ENCODE measurements around the gene HACD3. TPM values are rescaled to one million over a fixed set of nuclear protein-coding genes. Genes with fewer than 3 reads are reported as not detected.
"Not testable (repeated sequence)": the region's sequence is repeated elsewhere in the genome, so short reads cannot be mapped to it uniquely, and the experiment has no call there.

The HACD3 gene
- total and polyA plus RNA-seq, 3 experiments from 2014 or later: 40.3 to 51.4 (median 46.1) TPM

- Mint-ChIP-seq H3K36me3 (peaks cover 3 to 4% (median 4%) of the 10 kb centered on the region in 3 donors), H3K27ac (peak overlapping the region in 1 of 8 donors; percentile 40), H3K9me3 (no peaks in the 10 kb centered on the region), H3K27me3 (no peaks in the 10 kb centered on the region), H3K4me3 (peak overlapping the region in 2 of 7 donors; percentile 32 to 87), H3K4me1 (peaks cover 33 to 58% (median 43%) of the 10 kb centered on the region in 3 donors)
- H3K4me3 ChIP-seq (ENCODE audit: low read length): no peak overlapping the region
- H3K9me3 ChIP-seq (ENCODE audit: low read length): no peaks in the 10 kb centered on the region
- H3K27me3 ChIP-seq (ENCODE audit: insufficient read depth, low read length, poor library complexity, severe bottlenecking): no peaks in the 10 kb centered on the region
- H3K27ac ChIP-seq (ENCODE audit: low read depth, low read length): no peak overlapping the region
- POLR2A ChIA-PET: no interaction called here
- H3K36me3 ChIP-seq (ENCODE audit: insufficient read depth, low read length): no peaks in the 10 kb centered on the region
- H3K4me1 ChIP-seq (ENCODE audit: insufficient read depth, low read length): no peaks in the 10 kb centered on the region
- CTCF ChIA-PET: no interaction called here
- no peak for DNase-seq
These were observed 2.9 kb downstream of the HACD3 start for GRCh38 chr15:65533057-65533756.

- Histone ChIP-seq H3K4me3 (ENCODE audit: low read length) (no peak overlapping the region), H3K36me3 (ENCODE audit: insufficient read depth, low read length) (no peaks in the 10 kb centered on the region), H3K4me1 (ENCODE audit: insufficient read depth, low read length) (no peaks in the 10 kb centered on the region), H3K27ac (ENCODE audit: low read depth, low read length) (no peak overlapping the region), H3K9me3 (ENCODE audit: low read length) (no peaks in the 10 kb centered on the region), H3K27me3 (ENCODE audit: insufficient read depth, low read length, poor library complexity, severe bottlenecking) (no peaks in the 10 kb centered on the region)
- H3K4me3 Mint-ChIP-seq: no peak overlapping the region
- ChIA-PET POLR2A (no interaction called here), CTCF (interaction anchor here (1.4 kb wide), 1 partner anchor 14 kb away, joined by 3 read pairs; no protein-coding TSS in a partner anchor)
- no peak for DNase-seq
- peaks cover 4 to 5% (median 4%) of the 10 kb centered on the region in 3 donors for H3K36me3 Mint-ChIP-seq
- H3K4me1 Mint-ChIP-seq: peaks cover 34 to 65% (median 42%) of the 10 kb centered on the region in 3 donors
- H3K9me3 Mint-ChIP-seq: no peaks in the 10 kb centered on the region
- H3K27me3 Mint-ChIP-seq: no peaks in the 10 kb centered on the region
- no peak overlapping the region for H3K27ac Mint-ChIP-seq
These were observed 4.9 kb downstream of the HACD3 start for GRCh38 chr15:65535192-65535591.

- POLR2A ChIA-PET: no interaction called here
- CTCF ChIA-PET: no interaction called here
- Histone ChIP-seq H3K4me3 (ENCODE audit: low read length) (no peak overlapping the region), H3K9me3 (ENCODE audit: low read length) (no peaks in the 10 kb centered on the region), H3K36me3 (ENCODE audit: insufficient read depth, low read length) (no peaks in the 10 kb centered on the region), H3K27ac (ENCODE audit: low read depth, low read length) (no peak overlapping the region), H3K27me3 (ENCODE audit: insufficient read depth, low read length, poor library complexity, severe bottlenecking) (no peaks in the 10 kb centered on the region), H3K4me1 (ENCODE audit: insufficient read depth, low read length) (no peaks in the 10 kb centered on the region)
- Mint-ChIP-seq H3K4me1 (peaks cover 23 to 49% (median 28%) of the 10 kb centered on the region in 3 donors), H3K4me3 (no peak overlapping the region), H3K36me3 (peaks cover 1 to 4% (median 2%) of the 10 kb centered on the region in 3 donors), H3K27me3 (no peaks in the 10 kb centered on the region), H3K9me3 (no peaks in the 10 kb centered on the region), H3K27ac (peak overlapping the region in 2 of 8 donors; percentile 8 to 28)
- no peak for DNase-seq
These were observed 10.1 kb downstream of the HACD3 start for GRCh38 chr15:65540314-65540713.

- no peak overlapping the region for H3K27ac ChIP-seq (ENCODE audit: low read depth, low read length)
- H3K36me3 Mint-ChIP-seq: peaks cover 1 to 4% (median 1%) of the 10 kb centered on the region in 3 donors
- no peaks in the 10 kb centered on the region for H3K9me3 ChIP-seq (ENCODE audit: low read length)
- H3K27ac Mint-ChIP-seq: no peak overlapping the region
- H3K4me1 ChIP-seq (ENCODE audit: insufficient read depth, low read length): no peaks in the 10 kb centered on the region
- CTCF ChIA-PET: no interaction called here
- H3K36me3 ChIP-seq (ENCODE audit: insufficient read depth, low read length): no peaks in the 10 kb centered on the region
- no peak overlapping the region for H3K4me3 ChIP-seq (ENCODE audit: low read length)
- H3K9me3 Mint-ChIP-seq: no peaks in the 10 kb centered on the region
- POLR2A ChIA-PET: interaction anchor here (0.5 kb wide), 1 partner anchor 24 kb away, joined by 3 read pairs; no protein-coding TSS in a partner anchor
- peaks cover 25 to 44% (median 32%) of the 10 kb centered on the region in 3 donors for H3K4me1 Mint-ChIP-seq
- no peaks in the 10 kb centered on the region for H3K27me3 ChIP-seq (ENCODE audit: insufficient read depth, low read length, poor library complexity, severe bottlenecking)
- H3K27me3 Mint-ChIP-seq: no peaks in the 10 kb centered on the region
- DNase-seq: no peak
- H3K4me3 Mint-ChIP-seq: no peak overlapping the region
These were observed 11.1 kb downstream of the HACD3 start for GRCh38 chr15:65541231-65541820.

GRCh38 chr15:65547841-65548240 lies 17.6 kb downstream of the HACD3 start:
- ChIA-PET POLR2A (no interaction called here), CTCF (no interaction called here)
- H3K36me3 ChIP-seq (ENCODE audit: insufficient read depth, low read length): no peaks in the 10 kb centered on the region
- Mint-ChIP-seq H3K4me1 (peaks cover 22 to 39% (median 30%) of the 10 kb centered on the region in 3 donors), H3K9me3 (no peaks in the 10 kb centered on the region), H3K4me3 (no peak overlapping the region), H3K36me3 (peaks cover 0 to 5% (median 0%) of the 10 kb centered on the region in 3 donors), H3K27me3 (no peaks in the 10 kb centered on the region), H3K27ac (peak overlapping the region in 1 of 8 donors; percentile 2)
- H3K4me3 ChIP-seq (ENCODE audit: low read length): no peak overlapping the region
- no peak for DNase-seq
- H3K27me3 ChIP-seq (ENCODE audit: insufficient read depth, low read length, poor library complexity, severe bottlenecking): no peaks in the 10 kb centered on the region
- no peaks in the 10 kb centered on the region for H3K9me3 ChIP-seq (ENCODE audit: low read length)
- H3K4me1 ChIP-seq (ENCODE audit: insufficient read depth, low read length): no peaks in the 10 kb centered on the region
- H3K27ac ChIP-seq (ENCODE audit: low read depth, low read length): no peak overlapping the region

GRCh38 chr15:65549288-65549687 lies 19.0 kb downstream of the HACD3 start:
- CTCF ChIA-PET: interaction anchor here (0.7 to 0.9 kb wide), 2 partner anchors 13 to 531 kb away, joined by 3 to 6 read pairs; no protein-coding TSS in a partner anchor
- H3K4me1 ChIP-seq (ENCODE audit: insufficient read depth, low read length); H3K4me3 ChIP-seq (ENCODE audit: low read length); H3K27me3 ChIP-seq (ENCODE audit: insufficient read depth, low read length, poor library complexity, severe bottlenecking); H3K27me3 Mint-ChIP-seq; H3K36me3 ChIP-seq (ENCODE audit: insufficient read depth, low read length); H3K27ac ChIP-seq (ENCODE audit: low read depth, low read length); H3K27ac Mint-ChIP-seq; H3K9me3 ChIP-seq (ENCODE audit: low read length); H3K9me3 Mint-ChIP-seq; POLR2A ChIA-PET; H3K4me3 Mint-ChIP-seq; DNase-seq: not testable (repeated sequence)
- Mint-ChIP-seq H3K4me1 (peaks cover 19 to 33% (median 25%) of the 10 kb centered on the region in 3 donors), H3K36me3 (peaks cover 0 to 18% (median 6%) of the 10 kb centered on the region in 3 donors)

GRCh38 chr15:65550681-65551098 lies 20.4 kb downstream of the HACD3 start:
- no peaks in the 10 kb centered on the region for H3K9me3 Mint-ChIP-seq
- Histone ChIP-seq H3K27ac (ENCODE audit: low read depth, low read length) (peak overlapping the region; percentile 25), H3K4me3 (ENCODE audit: low read length) (no peak overlapping the region), H3K9me3 (ENCODE audit: low read length) (no peaks in the 10 kb centered on the region), H3K27me3 (ENCODE audit: insufficient read depth, low read length, poor library complexity, severe bottlenecking) (no peaks in the 10 kb centered on the region), H3K4me1 (ENCODE audit: insufficient read depth, low read length) (no peaks in the 10 kb centered on the region), H3K36me3 (ENCODE audit: insufficient read depth, low read length) (peaks cover 9% of the 10 kb centered on the region)
- peaks cover 8 to 31% (median 9%) of the 10 kb centered on the region in 3 donors for H3K36me3 Mint-ChIP-seq
- peak overlapping the region in 4 of 8 donors; percentile 17 to 83 (median 58) for H3K27ac Mint-ChIP-seq
- peaks cover 19 to 30% (median 24%) of the 10 kb centered on the region in 3 donors for H3K4me1 Mint-ChIP-seq
- CTCF ChIA-PET: no interaction called here
- no peak overlapping the region for H3K4me3 Mint-ChIP-seq
- POLR2A ChIA-PET: no interaction called here
- DNase-seq: no peak
- H3K27me3 Mint-ChIP-seq: no peaks in the 10 kb centered on the region

- H3K9me3 Mint-ChIP-seq: no peaks in the 10 kb centered on the region
- H3K27ac Mint-ChIP-seq: peak overlapping the region in 2 of 8 donors; percentile 2 to 3
- no peak overlapping the region for H3K4me3 Mint-ChIP-seq
- H3K4me1 Mint-ChIP-seq: peaks cover 17 to 30% (median 21%) of the 10 kb centered on the region in 3 donors
- no peak overlapping the region for H3K27ac ChIP-seq (ENCODE audit: low read depth, low read length)
- no peak for DNase-seq
- no peaks in the 10 kb centered on the region for H3K27me3 ChIP-seq (ENCODE audit: insufficient read depth, low read length, poor library complexity, severe bottlenecking)
- H3K4me3 ChIP-seq (ENCODE audit: low read length): no peak overlapping the region
- H3K36me3 ChIP-seq (ENCODE audit: insufficient read depth, low read length): peaks cover 9% of the 10 kb centered on the region
- H3K9me3 ChIP-seq (ENCODE audit: low read length): no peaks in the 10 kb centered on the region
- CTCF ChIA-PET: no interaction called here
- POLR2A ChIA-PET: no interaction called here
- peaks cover 8 to 34% (median 11%) of the 10 kb centered on the region in 3 donors for H3K36me3 Mint-ChIP-seq
- no peaks in the 10 kb centered on the region for H3K27me3 Mint-ChIP-seq
- H3K4me1 ChIP-seq (ENCODE audit: insufficient read depth, low read length): no peaks in the 10 kb centered on the region
These were observed 20.9 kb downstream of the HACD3 start for GRCh38 chr15:65551183-65551582.
